Karpas-422 (cell line): Measurements from ENCODE around the gene SLC2A13. TPM values are rescaled to one million over a fixed set of nuclear protein-coding genes. Genes with fewer than 3 reads are reported as not detected.
"Not testable (repeated sequence)": the region's sequence is repeated elsewhere in the genome, so short reads cannot be mapped to it uniquely, and the experiment has no call there.

ENCODE experiments used
- DNase-seq: peaks from one replicate; pipeline ENCODE4 v3.0.0-alpha.2; 2015
- H2AFZ ChIP-seq: fragments of 200-600 bp; sonication (generic); 2 replicates; pipeline ENCODE4 v1.6.1; 2014; ENCODE audit warnings: antibody characterized with exemption, low read length, mixed read lengths
- H3K27ac ChIP-seq: fragments of 200-600 bp; sonication (generic); 2 replicates; pipeline ENCODE4 v1.5.1; 2014; ENCODE audit warnings: mild to moderate bottlenecking, low read length, moderate library complexity
- H3K27me3 ChIP-seq: fragments of 200-600 bp; sonication (generic); 2 replicates; pipeline ENCODE4 v1.6.1; 2014; ENCODE audit warnings: low read length, mixed read lengths
- H3K36me3 ChIP-seq: fragments of 200-600 bp; sonication (generic); 2 replicates; pipeline ENCODE4 v1.6.1; 2014; ENCODE audit warnings: low read length, mixed read lengths; ENCODE audit not compliant: insufficient read depth
- H3K4me1 ChIP-seq: fragments of 200-600 bp; sonication (generic); 2 replicates; pipeline ENCODE4 v1.6.1; 2014; ENCODE audit warnings: mild to moderate bottlenecking, low read length, mixed read lengths
- H3K4me2 ChIP-seq: fragments of 200-600 bp; sonication (generic); 2 replicates; pipeline ENCODE4 v1.6.1; 2014; ENCODE audit warnings: low read length, low read depth, mild to moderate bottlenecking; ENCODE audit not compliant: poor library complexity, severe bottlenecking
- H3K4me3 ChIP-seq: fragments of 200-600 bp; sonication (generic); 2 replicates; pipeline ENCODE4 v1.5.1; 2014; ENCODE audit warnings: mild to moderate bottlenecking, antibody characterized with exemption, low read length, mixed read lengths
- H3K79me2 ChIP-seq: fragments of 200-600 bp; sonication (generic); 2 replicates; pipeline ENCODE4 v1.6.1; 2014; ENCODE audit warnings: mild to moderate bottlenecking, low read length, mixed read lengths
- H3K9ac ChIP-seq: fragments of 200-600 bp; sonication (generic); 2 replicates; pipeline ENCODE4 v1.6.0; 2014; ENCODE audit warnings: low read length
- H3K9me2 ChIP-seq: fragments of 200-600 bp; sonication (generic), shearing (Covaris generic); replicated peaks from 2 replicates; pipeline ENCODE4 v1.6.0; 2014; ENCODE audit warnings: mild to moderate bottlenecking, low read length, moderate library complexity; ENCODE audit not compliant: insufficient read depth
- H3K9me3 ChIP-seq: fragments of 300-700, 200-600 bp; sonication (generic); 2 replicates; pipeline ENCODE4 v1.6.1; 2014; ENCODE audit warnings: low read length, mixed read lengths
- H4K20me1 ChIP-seq: fragments of 200-600 bp; sonication (generic); 2 replicates; pipeline ENCODE4 v1.6.1; 2014; ENCODE audit warnings: mild to moderate bottlenecking, antibody characterized with exemption, low read length, low read depth; ENCODE audit not compliant: insufficient read depth
- total RNA-seq: library from RNA; depleted of rRNA; stranded (reverse); fragments of >200 nt; shearing (Covaris generic); gene quantifications from 2 replicates; pipeline ENCODE4 v1.2.3, GENCODE V29; 2014; ENCODE audit warnings: low replicate concordance

The SLC2A13 gene
- total RNA-seq, 1 experiment from 2014 or later: 0.89 TPM

DNA sequence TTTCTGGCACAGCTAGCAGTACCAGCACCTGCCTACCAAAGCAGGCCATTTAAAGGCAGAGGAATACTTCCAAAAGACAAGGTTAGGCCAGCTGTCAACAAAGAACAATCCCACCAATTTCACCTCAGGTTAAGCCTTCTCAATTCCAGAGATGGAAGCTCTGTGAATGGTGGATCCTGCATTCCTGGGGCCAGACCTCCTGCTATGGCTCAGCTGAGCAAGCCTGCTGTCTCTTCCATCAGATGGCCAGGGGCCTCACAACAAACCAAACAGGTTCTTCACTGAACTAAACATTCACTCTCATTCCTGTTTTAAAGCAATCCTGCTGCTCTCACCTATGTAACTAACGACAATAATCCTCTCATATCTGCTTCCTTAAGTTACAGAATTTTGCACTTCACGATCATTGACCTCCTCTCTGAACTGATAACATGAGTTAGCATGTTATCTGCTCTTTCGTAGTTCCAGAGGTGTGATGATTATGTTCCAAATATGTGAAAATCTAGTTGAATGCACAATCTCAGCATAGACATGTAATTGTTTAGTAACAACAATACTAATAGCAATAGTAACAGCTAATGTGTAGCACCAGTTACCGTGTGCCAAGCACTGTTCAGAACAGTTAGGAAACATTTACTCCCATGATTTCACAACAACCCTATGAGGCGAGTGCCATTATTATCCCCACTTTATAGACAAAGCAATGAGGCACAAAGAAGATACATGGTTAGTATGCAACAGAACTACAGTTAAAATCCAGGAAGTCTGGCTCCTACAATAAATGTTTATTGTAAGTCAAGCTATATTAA is 73.2 kb downstream of the SLC2A13 start:
- no peaks in the 10 kb centered on the region for H4K20me1 ChIP-seq
- no peak overlapping the region for H3K4me2 ChIP-seq
- H3K9me3 ChIP-seq: no peaks in the 10 kb centered on the region
- H3K79me2 ChIP-seq: no peaks in the 10 kb centered on the region
- no peaks in the 10 kb centered on the region for H3K4me1 ChIP-seq
- DNase-seq: no peak
- H3K9ac ChIP-seq: no peak overlapping the region
- H3K27me3 ChIP-seq: no peaks in the 10 kb centered on the region
- H3K4me3 ChIP-seq: no peak overlapping the region
- H3K36me3 ChIP-seq: no peaks in the 10 kb centered on the region
- no peaks in the 10 kb centered on the region for H3K9me2 ChIP-seq
- H3K27ac ChIP-seq: no peak overlapping the region
- H2AFZ ChIP-seq: no peak overlapping the region

DNA sequence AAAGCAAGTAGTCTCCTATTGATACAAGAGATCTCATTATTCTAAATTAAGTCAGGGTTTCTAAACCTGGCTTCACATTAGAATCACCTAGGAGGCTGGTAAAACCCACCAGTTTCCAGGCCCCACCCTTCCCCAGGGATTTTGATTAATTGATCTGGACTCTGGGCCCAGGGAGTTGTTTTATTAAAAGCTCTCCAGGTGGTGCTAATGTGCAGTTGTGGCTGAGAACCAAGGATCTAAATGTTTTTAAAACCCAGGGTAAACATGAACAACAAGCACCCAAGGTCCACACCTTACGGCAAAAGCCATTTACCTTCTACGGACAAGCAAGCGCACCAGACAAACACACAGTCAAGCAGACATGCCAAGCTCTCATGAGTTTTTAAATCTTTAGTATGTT is 73.9 kb downstream of the SLC2A13 start:
- Histone ChIP-seq H3K9me3 (no peaks in the 10 kb centered on the region), H3K27ac (no peak overlapping the region), H2AFZ (no peak overlapping the region), H3K9ac (no peak overlapping the region), H4K20me1 (no peaks in the 10 kb centered on the region), H3K79me2 (no peaks in the 10 kb centered on the region), H3K4me1 (no peaks in the 10 kb centered on the region), H3K4me2 (no peak overlapping the region), H3K4me3 (no peak overlapping the region), H3K27me3 (no peaks in the 10 kb centered on the region), H3K9me2 (no peaks in the 10 kb centered on the region), H3K36me3 (no peaks in the 10 kb centered on the region)
- DNase-seq: no peak

DNA sequence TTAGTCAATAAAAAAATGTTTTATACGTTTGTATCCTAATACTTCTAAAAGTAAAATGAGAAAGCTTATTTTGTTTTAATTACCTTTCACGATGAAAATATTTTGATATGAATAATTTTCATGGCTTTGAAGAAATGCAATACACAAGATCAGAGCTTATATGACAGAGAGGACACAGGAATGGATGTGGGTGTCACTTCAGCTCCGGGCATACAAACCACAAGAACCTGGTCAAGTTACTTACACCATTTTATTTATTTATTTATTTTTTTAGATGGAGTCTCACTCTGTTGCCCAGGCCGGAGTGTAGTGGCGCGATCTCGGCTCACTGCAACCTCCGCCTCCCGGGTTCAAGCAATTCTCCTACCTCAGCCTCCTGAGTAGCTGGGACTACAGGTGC is 74.9 kb downstream of the SLC2A13 start:
- not testable (repeated sequence) for H3K4me2 ChIP-seq, H3K27me3 ChIP-seq, DNase-seq, H3K79me2 ChIP-seq, H3K4me1 ChIP-seq, H3K9me3 ChIP-seq, H3K9ac ChIP-seq, H2AFZ ChIP-seq, H3K9me2 ChIP-seq, H3K27ac ChIP-seq, H3K36me3 ChIP-seq, H3K4me3 ChIP-seq, H4K20me1 ChIP-seq

DNA sequence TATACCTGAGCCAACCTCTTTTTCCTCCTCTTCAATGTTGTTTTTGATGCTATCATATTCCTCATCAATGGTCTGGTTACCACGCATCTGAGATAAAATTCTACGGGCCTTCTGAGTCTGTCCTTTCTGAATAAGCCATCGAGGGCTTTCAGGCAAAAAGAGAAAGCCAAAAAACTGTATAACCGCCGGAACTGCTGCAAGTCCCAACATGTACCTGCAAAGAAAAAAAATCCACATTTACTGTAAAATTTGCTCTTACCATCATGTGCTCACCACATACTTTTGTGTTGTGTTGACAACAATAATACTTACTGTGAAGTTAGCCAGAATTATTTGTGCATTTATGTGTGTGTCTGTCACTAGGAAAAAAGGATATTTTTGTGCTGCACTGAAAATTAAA is 77.6 kb downstream of the SLC2A13 start:
- Histone ChIP-seq H3K4me2 (no peak overlapping the region), H3K27me3 (no peaks in the 10 kb centered on the region), H3K27ac (no peak overlapping the region), H3K9me2 (no peaks in the 10 kb centered on the region), H3K9ac (no peak overlapping the region), H3K79me2 (no peaks in the 10 kb centered on the region), H4K20me1 (no peaks in the 10 kb centered on the region), H3K4me1 (no peaks in the 10 kb centered on the region), H3K36me3 (no peaks in the 10 kb centered on the region), H2AFZ (no peak overlapping the region), H3K4me3 (no peak overlapping the region), H3K9me3 (no peaks in the 10 kb centered on the region)
- no peak for DNase-seq

DNA sequence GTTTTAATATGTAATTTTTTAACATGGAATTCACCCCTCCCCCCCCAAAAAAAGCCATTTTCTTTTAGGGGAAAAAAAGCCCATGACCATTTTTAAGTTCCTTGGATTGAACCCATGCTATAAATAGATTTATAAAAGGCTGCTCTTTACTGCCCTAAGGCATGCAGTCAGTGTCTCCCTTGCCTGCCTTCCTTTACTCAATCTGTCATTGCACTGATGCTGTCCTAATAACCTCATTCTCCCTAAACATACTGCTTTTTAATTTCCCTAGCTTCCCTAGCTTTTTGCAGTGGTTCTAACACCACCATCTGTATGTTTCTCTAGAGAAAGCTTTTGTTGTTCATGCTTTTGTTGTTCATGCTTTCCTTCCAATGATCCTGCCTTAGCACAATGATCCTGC is 83.0 kb downstream of the SLC2A13 start:
- no peak overlapping the region for H3K9ac ChIP-seq
- no peaks in the 10 kb centered on the region for H3K36me3 ChIP-seq
- no peaks in the 10 kb centered on the region for H3K9me3 ChIP-seq
- H3K27me3 ChIP-seq: no peaks in the 10 kb centered on the region
- no peak overlapping the region for H3K27ac ChIP-seq
- no peak overlapping the region for H3K4me2 ChIP-seq
- no peak overlapping the region for H2AFZ ChIP-seq
- H4K20me1 ChIP-seq: no peaks in the 10 kb centered on the region
- no peaks in the 10 kb centered on the region for H3K79me2 ChIP-seq
- no peak for DNase-seq
- no peaks in the 10 kb centered on the region for H3K9me2 ChIP-seq
- H3K4me3 ChIP-seq: no peak overlapping the region
- no peaks in the 10 kb centered on the region for H3K4me1 ChIP-seq

DNA sequence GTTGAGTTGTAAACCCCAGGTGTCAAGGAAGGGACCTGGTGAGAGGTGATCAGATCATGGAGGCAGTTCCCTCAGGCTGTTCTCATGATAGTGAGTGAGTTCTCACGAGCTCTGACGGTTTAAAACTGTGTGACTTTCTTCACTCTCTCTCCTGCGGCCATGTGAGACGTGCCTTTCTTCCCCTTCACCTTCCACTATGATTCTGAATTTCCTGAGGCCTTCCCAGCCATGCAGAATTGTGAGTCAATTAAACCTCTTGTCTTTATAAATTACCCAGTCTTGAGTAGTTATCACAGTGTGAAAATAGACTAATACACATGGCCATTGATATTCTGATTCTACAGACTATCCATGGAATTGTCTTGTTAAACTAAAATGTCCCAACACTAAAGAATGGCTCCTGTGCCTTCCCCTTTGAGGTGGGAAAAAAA is 85.6 kb downstream of the SLC2A13 start:
- no peak overlapping the region for H3K27ac ChIP-seq
- H2AFZ ChIP-seq: no peak overlapping the region
- H3K79me2 ChIP-seq: no peaks in the 10 kb centered on the region
- H3K9ac ChIP-seq: no peak overlapping the region
- H4K20me1 ChIP-seq: no peaks in the 10 kb centered on the region
- no peaks in the 10 kb centered on the region for H3K27me3 ChIP-seq
- H3K36me3 ChIP-seq: no peaks in the 10 kb centered on the region
- H3K4me1 ChIP-seq: no peaks in the 10 kb centered on the region
- no peak overlapping the region for H3K4me3 ChIP-seq
- DNase-seq: no peak
- no peaks in the 10 kb centered on the region for H3K9me3 ChIP-seq
- H3K4me2 ChIP-seq: no peak overlapping the region
- no peaks in the 10 kb centered on the region for H3K9me2 ChIP-seq

GRCh38 chr12:40017488-40017887 is 88.4 kb downstream of the SLC2A13 start:
- Histone ChIP-seq H3K4me3 (no peak overlapping the region), H3K4me1 (no peaks in the 10 kb centered on the region), H3K9ac (no peak overlapping the region), H3K9me3 (no peaks in the 10 kb centered on the region), H3K79me2 (no peaks in the 10 kb centered on the region), H3K36me3 (no peaks in the 10 kb centered on the region), H3K4me2 (no peak overlapping the region), H3K27ac (no peak overlapping the region), H3K27me3 (no peaks in the 10 kb centered on the region), H4K20me1 (no peaks in the 10 kb centered on the region), H3K9me2 (no peaks in the 10 kb centered on the region), H2AFZ (no peak overlapping the region)
- DNase-seq: no peak

GRCh38 chr12:40016980-40017379 is 88.9 kb downstream of the SLC2A13 start:
- Histone ChIP-seq H3K27ac (no peak overlapping the region), H3K79me2 (no peaks in the 10 kb centered on the region), H3K36me3 (no peaks in the 10 kb centered on the region), H3K27me3 (no peaks in the 10 kb centered on the region), H3K9ac (no peak overlapping the region), H2AFZ (no peak overlapping the region), H4K20me1 (no peaks in the 10 kb centered on the region), H3K4me3 (no peak overlapping the region), H3K4me2 (no peak overlapping the region), H3K4me1 (no peaks in the 10 kb centered on the region), H3K9me3 (no peaks in the 10 kb centered on the region), H3K9me2 (no peaks in the 10 kb centered on the region)
- no peak for DNase-seq
